Measurements from ENCODE around the gene FOXF2.

The FOXF2 gene

DNA sequence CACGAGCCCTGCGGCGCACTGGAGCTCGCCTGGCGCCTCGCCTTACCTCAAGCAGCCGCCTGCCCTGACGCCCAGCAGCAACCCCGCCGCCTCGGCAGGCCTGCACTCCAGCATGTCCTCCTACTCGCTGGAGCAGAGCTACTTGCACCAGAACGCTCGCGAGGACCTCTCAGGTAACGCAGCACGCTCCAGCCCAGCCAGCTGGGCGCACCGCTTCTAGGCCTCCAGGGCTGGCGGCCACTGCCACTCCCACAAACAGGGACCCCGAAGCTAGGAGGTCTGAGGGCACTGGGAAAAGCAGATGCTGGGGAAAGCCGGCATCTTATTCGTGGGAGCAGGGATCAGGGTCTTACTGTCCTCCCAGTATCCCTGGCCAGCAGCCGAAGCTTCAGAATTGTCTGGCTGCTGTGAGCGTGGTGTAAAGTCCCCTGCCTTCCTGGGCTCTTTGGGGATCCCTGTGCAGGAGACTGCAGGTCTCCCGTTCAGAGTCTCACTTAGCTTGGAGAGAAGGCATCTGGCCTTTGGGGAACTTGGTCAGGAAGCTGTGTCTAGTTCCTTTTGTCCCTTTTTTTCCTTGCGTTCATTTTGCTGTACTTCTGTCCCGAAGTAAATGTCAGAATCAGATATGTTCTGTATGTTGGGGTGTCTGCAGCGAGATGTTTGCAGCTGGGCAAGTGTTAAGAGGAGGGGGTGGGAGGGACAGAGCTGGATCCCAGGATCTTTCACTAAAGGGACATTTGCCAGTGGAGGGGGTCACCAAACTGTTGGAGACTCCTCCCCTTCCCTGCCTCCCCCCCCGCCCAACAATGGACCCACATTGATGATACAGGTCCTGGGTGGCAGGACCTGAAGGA lies 1.8 kb downstream of the FOXF2 start:
- H3K4me3 ChIP-seq (ENCODE audit: low read depth in 1 of 5, low read length in 5 of 5), result peak overlapping the region; percentile 21 to 69 (median 59)
- H3K27me3 ChIP-seq (ENCODE audit: control insufficient read depth in 5 of 5, insufficient read depth in 4 of 5, low read length in 5 of 5), result peaks cover 22 to 75% (median 52%) of the 10 kb centered on the region in 5 donors
- H3K36me3 ChIP-seq (ENCODE audit: control insufficient read depth in 5 of 5, insufficient read depth in 5 of 5, low read length in 5 of 5), result no peaks in the 10 kb centered on the region
- no peak overlapping the region for H3K9ac ChIP-seq (ENCODE audit: low read length in 5 of 5)
- H3K27ac ChIP-seq (ENCODE audit: low read depth, low read length), result no peak overlapping the region
- H3K9me3 ChIP-seq (ENCODE audit: control insufficient read depth in 5 of 5, low read length in 5 of 5), result no peaks in the 10 kb centered on the region
- H3K4me1 ChIP-seq (ENCODE audit: control insufficient read depth in 5 of 5, insufficient read depth in 5 of 5, low read length in 5 of 5), result peaks cover 3 to 32% (median 22%) of the 10 kb centered on the region in 5 donors

GRCh38 chr6:1391800-1392309 lies 2.5 kb downstream of the FOXF2 start:
- Histone ChIP-seq H3K4me1 (ENCODE audit: control insufficient read depth in 5 of 5, insufficient read depth in 5 of 5, low read length in 5 of 5) (peaks cover 3 to 32% (median 22%) of the 10 kb centered on the region in 5 donors), H3K4me3 (ENCODE audit: low read depth in 1 of 5, low read length in 5 of 5) (no peak overlapping the region), H3K27ac (ENCODE audit: low read depth, low read length) (no peak overlapping the region), H3K27me3 (ENCODE audit: control insufficient read depth in 5 of 5, insufficient read depth in 4 of 5, low read length in 5 of 5) (peaks cover 18 to 73% (median 50%) of the 10 kb centered on the region in 5 donors), H3K36me3 (ENCODE audit: control insufficient read depth in 5 of 5, insufficient read depth in 5 of 5, low read length in 5 of 5) (no peaks in the 10 kb centered on the region), H3K9me3 (ENCODE audit: control insufficient read depth in 5 of 5, low read length in 5 of 5) (no peaks in the 10 kb centered on the region), H3K9ac (ENCODE audit: low read length in 5 of 5) (no peak overlapping the region)

DNA sequence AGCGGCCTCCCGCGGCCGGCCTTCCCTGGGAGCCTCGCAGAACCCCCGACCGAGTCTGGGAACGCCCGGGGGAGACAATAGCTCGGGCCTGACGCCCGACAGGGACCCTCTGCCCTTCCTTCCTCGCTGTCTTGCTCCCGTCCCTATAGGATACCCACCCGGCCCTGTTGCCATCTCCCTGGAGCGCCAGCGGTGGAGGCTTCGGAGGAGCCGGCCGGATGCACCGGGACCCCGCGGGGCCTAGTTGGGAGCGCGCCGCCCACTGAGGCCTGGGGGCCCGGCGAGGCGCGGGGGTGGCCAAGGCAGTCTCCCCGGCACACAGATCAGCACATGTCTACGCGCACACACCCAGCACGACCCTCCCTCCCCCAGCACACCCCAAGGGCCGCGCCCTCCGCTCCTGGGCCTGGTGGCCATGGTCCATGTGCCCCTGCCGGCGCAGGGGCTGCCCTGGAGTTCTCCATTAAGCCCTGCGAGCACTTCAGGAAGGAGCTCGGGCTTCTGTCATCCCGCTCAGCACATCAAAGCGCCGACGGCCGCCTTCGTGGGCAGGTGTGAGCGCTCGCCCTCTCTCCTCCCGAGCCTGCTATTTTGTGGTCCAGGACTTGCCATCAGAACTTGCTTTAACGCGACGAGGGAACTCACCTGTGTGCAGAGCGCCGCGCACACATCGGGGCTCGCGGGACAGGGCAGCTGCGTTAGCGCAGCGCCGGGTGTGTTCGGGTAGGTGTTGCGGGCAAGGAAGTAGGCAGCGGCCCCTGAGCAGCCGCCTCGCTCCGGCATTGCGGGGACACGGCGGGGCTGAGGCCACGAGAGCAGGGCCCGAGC lies 3.7 kb downstream of the FOXF2 start:
- H3K4me3 ChIP-seq (ENCODE audit: low read depth in 1 of 5, low read length in 5 of 5), result peak overlapping the region in 1 of 5 donors; percentile 14
- H3K27me3 ChIP-seq (ENCODE audit: control insufficient read depth in 5 of 5, insufficient read depth in 4 of 5, low read length in 5 of 5), result peaks cover 18 to 65% (median 50%) of the 10 kb centered on the region in 5 donors
- no peaks in the 10 kb centered on the region for H3K9me3 ChIP-seq (ENCODE audit: control insufficient read depth in 5 of 5, low read length in 5 of 5)
- no peaks in the 10 kb centered on the region for H3K36me3 ChIP-seq (ENCODE audit: control insufficient read depth in 5 of 5, insufficient read depth in 5 of 5, low read length in 5 of 5)
- H3K9ac ChIP-seq (ENCODE audit: low read length in 5 of 5), result no peak overlapping the region
- H3K27ac ChIP-seq (ENCODE audit: low read depth, low read length), result no peak overlapping the region
- H3K4me1 ChIP-seq (ENCODE audit: control insufficient read depth in 5 of 5, insufficient read depth in 5 of 5, low read length in 5 of 5), result peaks cover 3 to 32% (median 22%) of the 10 kb centered on the region in 5 donors

GRCh38 chr6:1393641-1394283 lies 4.4 kb downstream of the FOXF2 start:
- Histone ChIP-seq H3K36me3 (ENCODE audit: control insufficient read depth in 5 of 5, insufficient read depth in 5 of 5, low read length in 5 of 5) (no peaks in the 10 kb centered on the region), H3K4me3 (ENCODE audit: low read depth in 1 of 5, low read length in 5 of 5) (peak overlapping the region in 1 of 5 donors; percentile 14), H3K9me3 (ENCODE audit: control insufficient read depth in 5 of 5, low read length in 5 of 5) (no peaks in the 10 kb centered on the region), H3K27me3 (ENCODE audit: control insufficient read depth in 5 of 5, insufficient read depth in 4 of 5, low read length in 5 of 5) (peaks cover 14 to 60% (median 48%) of the 10 kb centered on the region in 5 donors), H3K9ac (ENCODE audit: low read length in 5 of 5) (no peak overlapping the region), H3K27ac (ENCODE audit: low read depth, low read length) (no peak overlapping the region), H3K4me1 (ENCODE audit: control insufficient read depth in 5 of 5, insufficient read depth in 5 of 5, low read length in 5 of 5) (peaks cover 3 to 30% (median 19%) of the 10 kb centered on the region in 5 donors)

- Histone ChIP-seq H3K27me3 (ENCODE audit: control insufficient read depth in 5 of 5, insufficient read depth in 4 of 5, low read length in 5 of 5) (peaks cover 12 to 58% (median 45%) of the 10 kb centered on the region in 5 donors), H3K9me3 (ENCODE audit: control insufficient read depth in 5 of 5, low read length in 5 of 5) (no peaks in the 10 kb centered on the region), H3K4me1 (ENCODE audit: control insufficient read depth in 5 of 5, insufficient read depth in 5 of 5, low read length in 5 of 5) (peaks cover 3 to 25% (median 16%) of the 10 kb centered on the region in 5 donors), H3K9ac (ENCODE audit: low read length in 5 of 5) (no peak overlapping the region), H3K27ac (ENCODE audit: low read depth, low read length) (no peak overlapping the region), H3K4me3 (ENCODE audit: low read depth in 1 of 5, low read length in 5 of 5) (no peak overlapping the region), H3K36me3 (ENCODE audit: control insufficient read depth in 5 of 5, insufficient read depth in 5 of 5, low read length in 5 of 5) (no peaks in the 10 kb centered on the region)
Measured at GRCh38 chr6:1394514-1395463, 5.4 kb downstream of the FOXF2 start.

GRCh38 chr6:1395506-1395905 lies 6.1 kb downstream of the FOXF2 start:
- peaks cover 12 to 54% (median 50%) of the 10 kb centered on the region in 5 donors for H3K27me3 ChIP-seq (ENCODE audit: control insufficient read depth in 5 of 5, insufficient read depth in 4 of 5, low read length in 5 of 5)
- H3K4me1 ChIP-seq (ENCODE audit: control insufficient read depth in 5 of 5, insufficient read depth in 5 of 5, low read length in 5 of 5), result peaks cover 3 to 20% (median 11%) of the 10 kb centered on the region in 5 donors
- H3K27ac ChIP-seq (ENCODE audit: low read depth, low read length), result no peak overlapping the region
- no peak overlapping the region for H3K9ac ChIP-seq (ENCODE audit: low read length in 5 of 5)
- no peak overlapping the region for H3K4me3 ChIP-seq (ENCODE audit: low read depth in 1 of 5, low read length in 5 of 5)
- H3K36me3 ChIP-seq (ENCODE audit: control insufficient read depth in 5 of 5, insufficient read depth in 5 of 5, low read length in 5 of 5), result no peaks in the 10 kb centered on the region
- no peaks in the 10 kb centered on the region for H3K9me3 ChIP-seq (ENCODE audit: control insufficient read depth in 5 of 5, low read length in 5 of 5)

DNA sequence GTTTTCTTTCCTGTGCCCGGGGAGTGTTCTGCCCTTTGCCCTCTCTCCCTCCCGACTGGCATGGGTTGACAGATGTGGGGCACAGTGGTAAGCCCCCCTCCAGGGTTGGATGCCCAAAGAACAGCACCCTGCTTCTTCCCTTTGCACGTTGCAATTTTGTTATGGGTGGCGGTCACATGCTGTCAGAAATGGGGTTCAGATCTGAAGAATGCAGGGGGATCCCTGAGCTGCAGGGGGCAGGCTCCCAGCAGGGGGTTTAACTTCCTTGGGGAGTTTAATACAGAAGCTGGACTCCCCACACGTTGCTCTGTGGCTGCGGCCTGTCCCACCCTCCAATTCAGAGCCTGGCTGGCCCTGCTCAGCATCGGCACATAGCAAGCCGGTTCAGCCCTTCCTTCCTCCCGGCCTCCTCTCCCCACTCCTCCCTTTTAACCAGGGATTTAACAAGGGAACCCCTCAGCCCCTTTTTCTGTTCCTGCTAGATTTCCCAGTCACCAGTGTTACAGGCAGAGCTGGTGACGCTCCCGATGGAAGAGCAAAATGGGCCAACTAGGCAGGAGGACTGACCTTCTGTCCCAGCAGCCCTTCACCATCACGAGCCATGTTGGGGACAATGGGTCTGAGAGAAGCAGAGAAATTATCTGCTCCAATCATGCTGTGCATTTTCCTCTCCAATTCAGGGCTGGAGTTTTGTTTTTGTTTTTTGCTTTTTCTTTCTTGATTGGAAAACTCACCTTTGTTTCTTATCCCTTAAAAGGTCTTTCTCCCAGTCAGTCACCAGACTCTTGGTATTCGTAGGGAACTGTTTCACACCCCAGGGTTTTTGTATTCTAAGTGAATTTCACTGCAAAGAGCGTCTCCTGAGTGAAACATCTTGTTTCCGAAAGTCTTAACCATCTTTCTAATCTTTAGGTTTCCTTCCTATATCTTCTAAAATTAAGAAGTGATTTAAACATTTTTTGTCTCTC lies 6.8 kb downstream of the FOXF2 start:
- Histone ChIP-seq H3K9ac (ENCODE audit: low read length in 5 of 5) (no peak overlapping the region), H3K27ac (ENCODE audit: low read depth, low read length) (no peak overlapping the region), H3K36me3 (ENCODE audit: control insufficient read depth in 5 of 5, insufficient read depth in 5 of 5, low read length in 5 of 5) (no peaks in the 10 kb centered on the region), H3K4me3 (ENCODE audit: low read depth in 1 of 5, low read length in 5 of 5) (no peak overlapping the region), H3K27me3 (ENCODE audit: control insufficient read depth in 5 of 5, insufficient read depth in 4 of 5, low read length in 5 of 5) (peaks cover 7 to 50% (median 48%) of the 10 kb centered on the region in 5 donors), H3K9me3 (ENCODE audit: control insufficient read depth in 5 of 5, low read length in 5 of 5) (no peaks in the 10 kb centered on the region), H3K4me1 (ENCODE audit: control insufficient read depth in 5 of 5, insufficient read depth in 5 of 5, low read length in 5 of 5) (peaks cover 0 to 12% (median 6%) of the 10 kb centered on the region in 5 donors)

- Histone ChIP-seq H3K9me3 (ENCODE audit: control insufficient read depth in 5 of 5, low read length in 5 of 5) (no peaks in the 10 kb centered on the region), H3K27me3 (ENCODE audit: control insufficient read depth in 5 of 5, insufficient read depth in 4 of 5, low read length in 5 of 5) (peaks cover 0 to 48% (median 42%) of the 10 kb centered on the region in 5 donors), H3K36me3 (ENCODE audit: control insufficient read depth in 5 of 5, insufficient read depth in 5 of 5, low read length in 5 of 5) (no peaks in the 10 kb centered on the region), H3K4me1 (ENCODE audit: control insufficient read depth in 5 of 5, insufficient read depth in 5 of 5, low read length in 5 of 5) (peaks cover 0 to 10% (median 4%) of the 10 kb centered on the region in 5 donors), H3K4me3 (ENCODE audit: low read depth in 1 of 5, low read length in 5 of 5) (no peak overlapping the region), H3K27ac (ENCODE audit: low read depth, low read length) (no peak overlapping the region), H3K9ac (ENCODE audit: low read length in 5 of 5) (no peak overlapping the region)
Measured at GRCh38 chr6:1396952-1397868, 7.8 kb downstream of the FOXF2 start.
